Hematopoietic multipotent progenitor cell treated with erythropoietin and hydrocortisone succinate and interleukin-3 and kit ligand, for 6 days (in vitro differentiated cells): ENCODE measurements around the gene KAT14.
"Not testable (repeated sequence)": the region's sequence is repeated elsewhere in the genome, so short reads cannot be mapped to it uniquely, and the experiment has no call there.

Source experiments
- DNase-seq: peaks from one replicate; pipeline ENCODE4 v3.0.0-alpha.2; 2015

KAT14 gene

DNA sequence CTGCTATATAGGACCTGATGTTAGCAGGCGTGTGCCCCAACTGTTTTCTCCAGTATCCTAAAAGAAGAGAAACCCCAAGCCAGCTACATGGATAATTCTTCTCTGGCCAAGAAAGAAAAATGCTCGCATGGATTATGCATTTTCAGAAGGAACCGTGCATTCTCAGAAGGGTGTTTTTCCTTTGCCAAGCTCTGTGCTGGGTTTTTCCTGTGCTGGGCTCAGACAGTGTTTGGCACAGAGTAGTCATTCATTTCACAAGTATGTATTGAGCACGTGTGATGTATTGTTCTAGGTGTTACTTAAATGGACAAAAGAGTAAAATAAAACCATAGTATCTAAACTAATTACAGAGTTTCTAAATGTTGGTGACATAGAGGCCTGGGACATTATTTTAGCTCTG is 88.0 kb downstream of the KAT14 start:
- no peak for DNase-seq

DNA sequence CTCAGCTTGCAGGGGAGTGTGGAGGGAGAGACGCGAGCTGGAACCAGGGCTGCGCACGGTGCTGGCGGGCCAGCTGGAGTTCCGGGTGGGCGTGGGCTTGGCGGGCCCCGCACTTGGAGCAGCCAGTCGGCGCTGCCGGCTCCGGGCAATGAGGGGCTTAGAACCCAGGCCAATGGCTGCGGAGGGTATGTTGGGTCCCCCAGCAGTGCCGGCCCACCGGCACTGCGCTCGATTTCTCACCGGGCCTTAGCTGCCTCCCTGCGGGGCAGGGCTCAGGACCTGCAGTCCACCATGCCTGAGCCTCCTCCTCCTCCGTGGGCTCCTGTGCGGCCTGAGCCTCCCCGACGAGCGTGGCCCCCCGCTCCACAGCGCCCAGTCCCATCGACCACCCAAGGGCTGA is 89.1 kb downstream of the KAT14 start:
- DNase-seq: not testable (repeated sequence)

DNA sequence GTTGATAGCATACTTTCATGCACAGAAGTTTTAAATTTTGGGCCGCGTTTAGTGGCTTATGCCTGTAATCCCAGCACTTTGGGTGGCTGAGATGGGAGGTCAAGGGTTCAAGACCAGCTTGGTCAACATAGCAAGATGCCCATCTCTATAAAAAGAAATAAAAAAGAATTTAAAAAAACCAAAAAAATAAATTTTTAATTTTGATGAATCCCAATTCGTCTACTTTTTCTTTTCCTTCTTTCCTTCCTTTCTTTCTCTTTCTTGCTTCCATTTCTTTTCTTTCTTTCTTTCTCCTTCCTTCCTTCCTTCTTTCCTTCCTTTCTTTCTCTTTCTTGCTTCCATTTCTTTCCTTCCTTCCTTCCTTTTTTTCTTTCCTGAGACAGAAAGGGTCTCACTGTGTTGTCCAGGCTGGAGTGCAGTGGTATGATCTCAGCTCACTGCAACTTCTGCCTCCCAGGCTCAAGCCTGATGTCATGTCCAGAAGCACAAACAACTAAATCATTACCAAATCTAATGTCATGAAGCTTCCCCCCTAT is 95.8 kb downstream of the KAT14 start:
- DNase-seq: no peak
